ENCODE data around the gene OPRM1.

GRCh38 chr6:154010371-154010770 lies 28.7 kb upstream of the OPRM1 start:
- TF ChIP-seq REST (IDR thresholded peaks at IDR 0.05; ENCODE audit: low read depth) (no peak), MAX (IDR thresholded peaks at IDR 0.05) (no peak), YY1 (IDR thresholded peaks at IDR 0.05; ENCODE audit: low read depth) (no peak), EP300 (IDR thresholded peaks at IDR 0.05; ENCODE audit: borderline replicate concordance) (no peak), RAD21 (IDR thresholded peaks at IDR 0.05; ENCODE audit: low read depth) (no peak), ZBTB7A (IDR thresholded peaks at IDR 0.05; ENCODE audit: low read depth) (no peak), TAF1 (IDR thresholded peaks at IDR 0.05; ENCODE audit: low read depth) (no peak), TEAD4 (IDR thresholded peaks at IDR 0.05) (no peak), NFIC (IDR thresholded peaks at IDR 0.05) (no peak), CREB1 (IDR thresholded peaks at IDR 0.05; ENCODE audit: low read depth) (no peak)
- TF ChIP-seq, protein P1, sequence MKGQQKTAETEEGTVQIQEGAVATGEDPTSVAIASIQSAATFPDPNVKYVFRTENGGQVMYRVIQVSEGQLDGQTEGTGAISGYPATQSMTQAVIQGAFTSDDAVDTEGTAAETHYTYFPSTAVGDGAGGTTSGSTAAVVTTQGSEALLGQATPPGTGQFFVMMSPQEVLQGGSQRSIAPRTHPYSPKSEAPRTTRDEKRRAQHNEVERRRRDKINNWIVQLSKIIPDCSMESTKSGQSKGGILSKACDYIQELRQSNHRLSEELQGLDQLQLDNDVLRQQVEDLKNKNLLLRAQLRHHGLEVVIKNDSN (IDR thresholded peaks at IDR 0.05): no peak

Data from Ishikawa (cell line).